HL-60 (cell line): Measurements from ENCODE around the gene FGD6.

Source experiments
- POLR2AphosphoS5 ChIP-seq: IDR thresholded peaks from 2 replicates; pipeline ENCODE4 v1.6.1; 2012; ENCODE audit warnings: low read depth
- SPI1 ChIP-seq: IDR thresholded peaks from 2 replicates; pipeline ENCODE4 v1.6.1; 2012; ENCODE audit warnings: low read depth, mild to moderate bottlenecking, borderline replicate concordance
- TF ChIP-seq, protein P1 (sequence below): IDR thresholded peaks from one replicate; pipeline ENCODE4 v1.5.1; 2011; ENCODE audit warnings: low read length, control low read depth, inconsistent platforms; ENCODE audit not compliant: insufficient read depth

- TF ChIP-seq, protein P1, sequence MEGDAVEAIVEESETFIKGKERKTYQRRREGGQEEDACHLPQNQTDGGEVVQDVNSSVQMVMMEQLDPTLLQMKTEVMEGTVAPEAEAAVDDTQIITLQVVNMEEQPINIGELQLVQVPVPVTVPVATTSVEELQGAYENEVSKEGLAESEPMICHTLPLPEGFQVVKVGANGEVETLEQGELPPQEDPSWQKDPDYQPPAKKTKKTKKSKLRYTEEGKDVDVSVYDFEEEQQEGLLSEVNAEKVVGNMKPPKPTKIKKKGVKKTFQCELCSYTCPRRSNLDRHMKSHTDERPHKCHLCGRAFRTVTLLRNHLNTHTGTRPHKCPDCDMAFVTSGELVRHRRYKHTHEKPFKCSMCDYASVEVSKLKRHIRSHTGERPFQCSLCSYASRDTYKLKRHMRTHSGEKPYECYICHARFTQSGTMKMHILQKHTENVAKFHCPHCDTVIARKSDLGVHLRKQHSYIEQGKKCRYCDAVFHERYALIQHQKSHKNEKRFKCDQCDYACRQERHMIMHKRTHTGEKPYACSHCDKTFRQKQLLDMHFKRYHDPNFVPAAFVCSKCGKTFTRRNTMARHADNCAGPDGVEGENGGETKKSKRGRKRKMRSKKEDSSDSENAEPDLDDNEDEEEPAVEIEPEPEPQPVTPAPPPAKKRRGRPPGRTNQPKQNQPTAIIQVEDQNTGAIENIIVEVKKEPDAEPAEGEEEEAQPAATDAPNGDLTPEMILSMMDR = no peak
- TF ChIP-seq SPI1 = no peak
- TF ChIP-seq POLR2AphosphoS5 = no peak
Observed at GRCh38 chr12:95169368-95169767, 47.9 kb downstream of the FGD6 start.
